T-cell (primary cell): ENCODE results near the gene PSMC3. TPM values are rescaled to one million over a fixed set of nuclear protein-coding genes. Genes with fewer than 3 reads are reported as not detected.

Source experiments
- total RNA-seq, 35 experiments: library from RNA in 6 of 35; stranded (reverse) in 6 of 35; fragments of 120-200 nt in 1 of 35; gene quantifications; one replicate each; pipeline versions ENCODE4 v1.2.1 to v1.2.4 and lab custom pipeline; 2013 to 2026

PSMC3 gene
- total RNA-seq, 5 donors from 2014 or later (not counting 1 experiment from before 2014, with no cell fraction given) = 48.6 to 64.4 (median 55.0) TPM

Other genes with a start within 250 kb of the PSMC3 start
- 100 to 1,000 TPM; 145 to 188 (median 160) TPM for gene ARFGAP2, start 249.6 kb downstream of the PSMC3 start, total RNA-seq
- 1 to 10 TPM in 3 of 5 donors, under 1 TPM in 1, not detected in 1; 0.49 to 1.9 (median 1.4) TPM for gene PACSIN3, start 240.0 kb downstream of the PSMC3 start, total RNA-seq
- gene DDB2, start 211.5 kb downstream of the PSMC3 start, total RNA-seq = 100 to 1,000 TPM in 3 of 5 donors, 10 to 100 TPM in 2; 55.0 to 136 (median 123) TPM
- 10 to 100 TPM; 16.2 to 26.8 (median 21.9) TPM for gene ACP2, start 177.6 kb downstream of the PSMC3 start, total RNA-seq
- gene NR1H3, start 168.4 kb downstream of the PSMC3 start, total RNA-seq = 10 to 100 TPM in 3 of 5 donors, 1 to 10 TPM in 2; 3.6 to 16.7 (median 11.7) TPM
- 100 to 1,000 TPM; 116 to 189 (median 124) TPM for gene MADD, start 156.3 kb downstream of the PSMC3 start, total RNA-seq
- not detected for gene MYBPC3, start 73.7 kb downstream of the PSMC3 start, total RNA-seq
- gene SPI1, start 47.9 kb downstream of the PSMC3 start, total RNA-seq = 1 to 10 TPM; 1.8 to 5.8 (median 2.1) TPM
- gene SLC39A13, start 17.8 kb downstream of the PSMC3 start, total RNA-seq = 10 to 100 TPM; 45.6 to 67.0 (median 65.2) TPM
- gene RAPSN, start 22.7 kb upstream of the PSMC3 start, total RNA-seq = 1 to 10 TPM; 1.1 to 3.4 (median 1.4) TPM
- gene CELF1, start 126.7 kb upstream of the PSMC3 start, total RNA-seq = 100 to 1,000 TPM; 109 to 124 (median 123) TPM
- 10 to 100 TPM; 14.9 to 25.3 (median 25.0) TPM for gene PTPMT1, start 139.2 kb upstream of the PSMC3 start, total RNA-seq
- gene KBTBD4, start 152.5 kb upstream of the PSMC3 start, total RNA-seq = 10 to 100 TPM; 19.1 to 23.6 (median 21.6) TPM
- gene NDUFS3, start 152.6 kb upstream of the PSMC3 start, total RNA-seq = 100 to 1,000 TPM in 1 of 5 donors, 10 to 100 TPM in 4; 69.1 to 105 (median 76.1) TPM
- under 1 TPM in 3 of 5 donors, not detected in 2; 0.20 to 0.51 (median 0.28) TPM for gene FAM180B, start 160.2 kb upstream of the PSMC3 start, total RNA-seq
- 1 to 10 TPM in 3 of 5 donors, under 1 TPM in 2; 0.53 to 2.0 (median 1.5) TPM for gene C1QTNF4, start 168.0 kb upstream of the PSMC3 start, total RNA-seq
- 10 to 100 TPM; 20.4 to 32.1 (median 26.7) TPM for gene MTCH2, start 216.1 kb upstream of the PSMC3 start, total RNA-seq